ENCODE results near the gene PNPO. TPM values are rescaled to one million over a fixed set of nuclear protein-coding genes. Genes with fewer than 3 reads are reported as not detected.

Gene PNPO
- total and polyA plus RNA-seq, 4 donors = 27.8 to 102 (median 51.3) TPM

- TF ChIP-seq FOXA2 (IDR thresholded peaks at IDR 0.05) (no peak), GABPA (IDR thresholded peaks at IDR 0.05 in 1 of 2, conservative IDR thresholded peaks at IDR 0.05 in 1 of 2) (no peak), MAX (IDR thresholded peaks at IDR 0.05) (no peak), NR2F2 (IDR thresholded peaks at IDR 0.05) (no peak), FOXA1 (IDR thresholded peaks at IDR 0.05) (no peak), RAD21 (IDR thresholded peaks at IDR 0.05) (no peak)
- TF ChIP-seq, protein P1, sequence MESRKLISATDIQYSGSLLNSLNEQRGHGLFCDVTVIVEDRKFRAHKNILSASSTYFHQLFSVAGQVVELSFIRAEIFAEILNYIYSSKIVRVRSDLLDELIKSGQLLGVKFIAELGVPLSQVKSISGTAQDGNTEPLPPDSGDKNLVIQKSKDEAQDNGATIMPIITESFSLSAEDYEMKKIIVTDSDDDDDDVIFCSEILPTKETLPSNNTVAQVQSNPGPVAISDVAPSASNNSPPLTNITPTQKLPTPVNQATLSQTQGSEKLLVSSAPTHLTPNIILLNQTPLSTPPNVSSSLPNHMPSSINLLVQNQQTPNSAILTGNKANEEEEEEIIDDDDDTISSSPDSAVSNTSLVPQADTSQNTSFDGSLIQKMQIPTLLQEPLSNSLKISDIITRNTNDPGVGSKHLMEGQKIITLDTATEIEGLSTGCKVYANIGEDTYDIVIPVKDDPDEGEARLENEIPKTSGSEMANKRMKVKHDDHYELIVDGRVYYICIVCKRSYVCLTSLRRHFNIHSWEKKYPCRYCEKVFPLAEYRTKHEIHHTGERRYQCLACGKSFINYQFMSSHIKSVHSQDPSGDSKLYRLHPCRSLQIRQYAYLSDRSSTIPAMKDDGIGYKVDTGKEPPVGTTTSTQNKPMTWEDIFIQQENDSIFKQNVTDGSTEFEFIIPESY (IDR thresholded peaks at IDR 0.05) = no peak
Measured at GRCh38 chr17:47975189-47975822, 33.9 kb downstream of the PNPO start (continued).

GRCh38 chr17:47975823-47976205 is 34.4 kb downstream of the PNPO start:
- H3K36me3 ChIP-seq (ENCODE audit: control insufficient read depth in 4 of 4, insufficient read depth in 3 of 4, low read depth in 1 of 4, low read length in 3 of 4) = peaks cover 6 to 65% (median 52%) of the 10 kb centered on the region in 4 donors
- TF ChIP-seq NR2F2 (IDR thresholded peaks at IDR 0.05) = no peak
- no peak for TF ChIP-seq GABPA (IDR thresholded peaks at IDR 0.05 in 1 of 2, conservative IDR thresholded peaks at IDR 0.05 in 1 of 2)
- no peak for TF ChIP-seq HNF4G (IDR thresholded peaks at IDR 0.05)
- H3K27me3 ChIP-seq (ENCODE audit: control insufficient read depth in 4 of 4, insufficient read depth in 4 of 4, low read length in 3 of 4) = no peaks in the 10 kb centered on the region
- H3K4me3 ChIP-seq (ENCODE audit: low read depth in 1 of 3, low read length in 3 of 3) = no peak overlapping the region
- H3K9ac ChIP-seq (ENCODE audit: low read depth in 1 of 2, low read length in 2 of 2) = no peak overlapping the region
- peaks cover 0 to 13% (median 9%) of the 10 kb centered on the region in 4 donors for H3K4me1 ChIP-seq (ENCODE audit: control insufficient read depth in 4 of 4, insufficient read depth in 4 of 4, low read length in 3 of 4)
- no peak for DNase-seq (ENCODE audit: low spot score)
- no peak overlapping the region for H3K27ac ChIP-seq (ENCODE audit: low read depth in 1 of 2, low read length in 2 of 2)
- WGBS = 94% methylated on average over 10 of the region's 10 CpGs
- H3K9me3 ChIP-seq (ENCODE audit: control insufficient read depth in 4 of 4, low read length in 3 of 4) = no peaks in the 10 kb centered on the region

GRCh38 chr17:47978324-47978723 is 37.0 kb downstream of the PNPO start:
- TF ChIP-seq CTCF (IDR thresholded peaks at IDR 0.05; ENCODE audit: low read depth, low read length, missing input control) = peak; percentile 41
- no peak for TF ChIP-seq YY1 (IDR thresholded peaks at IDR 0.05)
- no peak for TF ChIP-seq FOXA2 (IDR thresholded peaks at IDR 0.05)
- TF ChIP-seq JUND (IDR thresholded peaks at IDR 0.05) = no peak
- no peak for TF ChIP-seq NR2F2 (IDR thresholded peaks at IDR 0.05)
- TF ChIP-seq, protein P1 (IDR thresholded peaks at IDR 0.05) = no peak
- no peak for TF ChIP-seq MAX (IDR thresholded peaks at IDR 0.05)
- TF ChIP-seq, protein P2, sequence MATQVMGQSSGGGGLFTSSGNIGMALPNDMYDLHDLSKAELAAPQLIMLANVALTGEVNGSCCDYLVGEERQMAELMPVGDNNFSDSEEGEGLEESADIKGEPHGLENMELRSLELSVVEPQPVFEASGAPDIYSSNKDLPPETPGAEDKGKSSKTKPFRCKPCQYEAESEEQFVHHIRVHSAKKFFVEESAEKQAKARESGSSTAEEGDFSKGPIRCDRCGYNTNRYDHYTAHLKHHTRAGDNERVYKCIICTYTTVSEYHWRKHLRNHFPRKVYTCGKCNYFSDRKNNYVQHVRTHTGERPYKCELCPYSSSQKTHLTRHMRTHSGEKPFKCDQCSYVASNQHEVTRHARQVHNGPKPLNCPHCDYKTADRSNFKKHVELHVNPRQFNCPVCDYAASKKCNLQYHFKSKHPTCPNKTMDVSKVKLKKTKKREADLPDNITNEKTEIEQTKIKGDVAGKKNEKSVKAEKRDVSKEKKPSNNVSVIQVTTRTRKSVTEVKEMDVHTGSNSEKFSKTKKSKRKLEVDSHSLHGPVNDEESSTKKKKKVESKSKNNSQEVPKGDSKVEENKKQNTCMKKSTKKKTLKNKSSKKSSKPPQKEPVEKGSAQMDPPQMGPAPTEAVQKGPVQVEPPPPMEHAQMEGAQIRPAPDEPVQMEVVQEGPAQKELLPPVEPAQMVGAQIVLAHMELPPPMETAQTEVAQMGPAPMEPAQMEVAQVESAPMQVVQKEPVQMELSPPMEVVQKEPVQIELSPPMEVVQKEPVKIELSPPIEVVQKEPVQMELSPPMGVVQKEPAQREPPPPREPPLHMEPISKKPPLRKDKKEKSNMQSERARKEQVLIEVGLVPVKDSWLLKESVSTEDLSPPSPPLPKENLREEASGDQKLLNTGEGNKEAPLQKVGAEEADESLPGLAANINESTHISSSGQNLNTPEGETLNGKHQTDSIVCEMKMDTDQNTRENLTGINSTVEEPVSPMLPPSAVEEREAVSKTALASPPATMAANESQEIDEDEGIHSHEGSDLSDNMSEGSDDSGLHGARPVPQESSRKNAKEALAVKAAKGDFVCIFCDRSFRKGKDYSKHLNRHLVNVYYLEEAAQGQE (IDR thresholded peaks at IDR 0.05) = no peak
- no peak for TF ChIP-seq FOXA1 (IDR thresholded peaks at IDR 0.05)
- no peak for TF ChIP-seq EGR1 (IDR thresholded peaks at IDR 0.05; ENCODE audit: low read depth in 2 of 2)
- TF ChIP-seq GABPA (IDR thresholded peaks at IDR 0.05 in 1 of 2, conservative IDR thresholded peaks at IDR 0.05 in 1 of 2) = no peak
- no peak for TF ChIP-seq RXRA (IDR thresholded peaks at IDR 0.05)
- peak; percentile 65 to 75 for TF ChIP-seq RAD21 (IDR thresholded peaks at IDR 0.05)
- no peak for TF ChIP-seq HNF4A (conservative IDR thresholded peaks at IDR 0.05)
- H3K36me3 ChIP-seq (ENCODE audit: control insufficient read depth in 4 of 4, insufficient read depth in 3 of 4, low read depth in 1 of 4, low read length in 3 of 4) = peaks cover 9 to 86% (median 68%) of the 10 kb centered on the region in 4 donors

More at GRCh38 chr17:47978324-47978723, 37.0 kb downstream of the PNPO start:
- H3K27me3 ChIP-seq (ENCODE audit: control insufficient read depth in 4 of 4, insufficient read depth in 4 of 4, low read length in 3 of 4) = no peaks in the 10 kb centered on the region
- H3K27ac ChIP-seq (ENCODE audit: low read depth in 1 of 2, low read length in 2 of 2) = no peak overlapping the region
- no peak overlapping the region for H3K9ac ChIP-seq (ENCODE audit: low read depth in 1 of 2, low read length in 2 of 2)
- 53% methylated on average over 7 of the region's 7 CpGs for WGBS
- H3K4me1 ChIP-seq (ENCODE audit: control insufficient read depth in 4 of 4, insufficient read depth in 4 of 4, low read length in 3 of 4) = peaks cover 0 to 5% (median 1%) of the 10 kb centered on the region in 4 donors
- DNase-seq (ENCODE audit: low spot score) = peak; percentile 66
- H3K4me3 ChIP-seq (ENCODE audit: low read depth in 1 of 3, low read length in 3 of 3) = no peak overlapping the region
- no peaks in the 10 kb centered on the region for H3K9me3 ChIP-seq (ENCODE audit: control insufficient read depth in 4 of 4, low read length in 3 of 4)
